ENCODE results near the gene RBFA. TPM values are rescaled to one million over a fixed set of nuclear protein-coding genes. Genes with fewer than 3 reads are reported as not detected.

The RBFA gene
- total and polyA plus RNA-seq, 2 experiments from 2014 or later, result 33.8 to 43.3 TPM

GRCh38 chr18:80044072-80044471 is 9.8 kb downstream of the RBFA start (continued):
- TF ChIP-seq JUNB (IDR thresholded peaks at IDR 0.05; ENCODE audit: unreplicated experiment) (no peak), NANOG (IDR thresholded peaks at IDR 0.05; ENCODE audit: borderline replicate concordance) (no peak), EZH2phosphoT487 (IDR thresholded peaks at IDR 0.05; ENCODE audit: unreplicated experiment) (no peak), ZNF114 (CRISPR knock-in tag; IDR thresholded peaks at IDR 0.05) (no peak)
- TF ChIP-seq, protein P1, sequence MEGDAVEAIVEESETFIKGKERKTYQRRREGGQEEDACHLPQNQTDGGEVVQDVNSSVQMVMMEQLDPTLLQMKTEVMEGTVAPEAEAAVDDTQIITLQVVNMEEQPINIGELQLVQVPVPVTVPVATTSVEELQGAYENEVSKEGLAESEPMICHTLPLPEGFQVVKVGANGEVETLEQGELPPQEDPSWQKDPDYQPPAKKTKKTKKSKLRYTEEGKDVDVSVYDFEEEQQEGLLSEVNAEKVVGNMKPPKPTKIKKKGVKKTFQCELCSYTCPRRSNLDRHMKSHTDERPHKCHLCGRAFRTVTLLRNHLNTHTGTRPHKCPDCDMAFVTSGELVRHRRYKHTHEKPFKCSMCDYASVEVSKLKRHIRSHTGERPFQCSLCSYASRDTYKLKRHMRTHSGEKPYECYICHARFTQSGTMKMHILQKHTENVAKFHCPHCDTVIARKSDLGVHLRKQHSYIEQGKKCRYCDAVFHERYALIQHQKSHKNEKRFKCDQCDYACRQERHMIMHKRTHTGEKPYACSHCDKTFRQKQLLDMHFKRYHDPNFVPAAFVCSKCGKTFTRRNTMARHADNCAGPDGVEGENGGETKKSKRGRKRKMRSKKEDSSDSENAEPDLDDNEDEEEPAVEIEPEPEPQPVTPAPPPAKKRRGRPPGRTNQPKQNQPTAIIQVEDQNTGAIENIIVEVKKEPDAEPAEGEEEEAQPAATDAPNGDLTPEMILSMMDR (conservative IDR thresholded peaks at IDR 0.05; ENCODE audit: low read depth in 2 of 2), result no peak

DNA sequence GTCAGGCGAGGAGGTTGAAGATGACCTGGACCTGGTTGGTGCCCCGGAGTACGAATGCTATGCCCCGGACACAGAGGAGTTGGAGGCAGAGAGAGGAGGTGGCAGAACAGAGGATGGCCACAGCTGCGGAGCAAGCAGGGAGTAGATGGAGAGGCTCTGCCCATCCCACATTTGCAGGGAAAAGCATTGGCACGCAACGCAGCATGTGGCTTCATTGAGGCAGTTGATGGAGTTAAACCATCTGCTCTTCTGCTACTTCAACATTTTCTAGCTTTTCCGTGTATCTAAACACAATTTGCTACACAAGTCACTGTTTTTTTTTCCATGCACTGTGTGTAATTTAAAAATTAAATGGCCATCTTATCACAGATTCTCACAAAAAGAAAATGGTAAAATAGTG is 11.8 kb downstream of the RBFA start:
- no peaks in the 10 kb centered on the region for H3K4me1 Mint-ChIP-seq
- Histone ChIP-seq H2AFZ (no peak overlapping the region), H3K79me2 (replicated peaks; ENCODE audit: insufficient read depth) (peaks cover under 1% of the 10 kb centered on the region), H4K20me1 (replicated peaks; ENCODE audit: insufficient read depth) (no peaks in the 10 kb centered on the region), H3K27ac (ENCODE audit: low read depth) (no peak overlapping the region), H3K36me3 (ENCODE audit: insufficient read depth) (0 out of 2 replicates have a peak, but pooled peaks cover 4% of the 10 kb centered on the region), H3F3A (replicated peaks; ENCODE audit: low read depth) (no peaks in the 10 kb centered on the region), H3K27me3 (ENCODE audit: insufficient read depth) (no peaks in the 10 kb centered on the region), H3K4me2 (no peak overlapping the region), H3K4me1 (ENCODE audit: insufficient read depth) (no peaks in the 10 kb centered on the region), H3K9me2 (ENCODE audit: insufficient read depth) (no peaks in the 10 kb centered on the region), H3K4me3 (no peak overlapping the region)
- peaks cover 30% of the 10 kb centered on the region for H3K9me3 Mint-ChIP-seq
- no peak for DNase-seq (ENCODE audit: low spot score)
- ATAC-seq, result no peak
- H3K27ac Mint-ChIP-seq, result no peak overlapping the region
- peaks cover 9% of the 10 kb centered on the region for H3K27me3 Mint-ChIP-seq (ENCODE audit: insufficient read depth, low read depth, poor library complexity)
- H3K4me3 Mint-ChIP-seq, result no peak overlapping the region
- peaks cover 87% of the 10 kb centered on the region for H3K36me3 Mint-ChIP-seq (ENCODE audit: low read depth)
- TF ChIP-seq JUNB (IDR thresholded peaks at IDR 0.05; ENCODE audit: unreplicated experiment) (no peak), NANOG (IDR thresholded peaks at IDR 0.05; ENCODE audit: borderline replicate concordance) (no peak), STAT1 (IDR thresholded peaks at IDR 0.05; ENCODE audit: unreplicated experiment) (no peak), EZH2 (IDR thresholded peaks at IDR 0.05; ENCODE audit: low read depth, unreplicated experiment) (no peak), ZNF331 (CRISPR knock-in tag; IDR thresholded peaks at IDR 0.05; ENCODE audit: low read depth) (no peak), ZNF114 (CRISPR knock-in tag; IDR thresholded peaks at IDR 0.05) (no peak), CREB1 (CRISPR knock-in tag; IDR thresholded peaks at IDR 0.05; ENCODE audit: low read depth) (no peak), POLR2AphosphoS5 (IDR thresholded peaks at IDR 0.05; ENCODE audit: low read depth) (no peak), EZH2phosphoT487 (IDR thresholded peaks at IDR 0.05; ENCODE audit: unreplicated experiment) (no peak)
- TF ChIP-seq, protein P2, sequence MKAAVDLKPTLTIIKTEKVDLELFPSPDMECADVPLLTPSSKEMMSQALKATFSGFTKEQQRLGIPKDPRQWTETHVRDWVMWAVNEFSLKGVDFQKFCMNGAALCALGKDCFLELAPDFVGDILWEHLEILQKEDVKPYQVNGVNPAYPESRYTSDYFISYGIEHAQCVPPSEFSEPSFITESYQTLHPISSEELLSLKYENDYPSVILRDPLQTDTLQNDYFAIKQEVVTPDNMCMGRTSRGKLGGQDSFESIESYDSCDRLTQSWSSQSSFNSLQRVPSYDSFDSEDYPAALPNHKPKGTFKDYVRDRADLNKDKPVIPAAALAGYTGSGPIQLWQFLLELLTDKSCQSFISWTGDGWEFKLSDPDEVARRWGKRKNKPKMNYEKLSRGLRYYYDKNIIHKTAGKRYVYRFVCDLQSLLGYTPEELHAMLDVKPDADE (IDR thresholded peaks at IDR 0.05), result no peak
- TF ChIP-seq, protein P1 (conservative IDR thresholded peaks at IDR 0.05; ENCODE audit: low read depth in 2 of 2), result no peak
- TF ChIP-seq, protein P3, sequence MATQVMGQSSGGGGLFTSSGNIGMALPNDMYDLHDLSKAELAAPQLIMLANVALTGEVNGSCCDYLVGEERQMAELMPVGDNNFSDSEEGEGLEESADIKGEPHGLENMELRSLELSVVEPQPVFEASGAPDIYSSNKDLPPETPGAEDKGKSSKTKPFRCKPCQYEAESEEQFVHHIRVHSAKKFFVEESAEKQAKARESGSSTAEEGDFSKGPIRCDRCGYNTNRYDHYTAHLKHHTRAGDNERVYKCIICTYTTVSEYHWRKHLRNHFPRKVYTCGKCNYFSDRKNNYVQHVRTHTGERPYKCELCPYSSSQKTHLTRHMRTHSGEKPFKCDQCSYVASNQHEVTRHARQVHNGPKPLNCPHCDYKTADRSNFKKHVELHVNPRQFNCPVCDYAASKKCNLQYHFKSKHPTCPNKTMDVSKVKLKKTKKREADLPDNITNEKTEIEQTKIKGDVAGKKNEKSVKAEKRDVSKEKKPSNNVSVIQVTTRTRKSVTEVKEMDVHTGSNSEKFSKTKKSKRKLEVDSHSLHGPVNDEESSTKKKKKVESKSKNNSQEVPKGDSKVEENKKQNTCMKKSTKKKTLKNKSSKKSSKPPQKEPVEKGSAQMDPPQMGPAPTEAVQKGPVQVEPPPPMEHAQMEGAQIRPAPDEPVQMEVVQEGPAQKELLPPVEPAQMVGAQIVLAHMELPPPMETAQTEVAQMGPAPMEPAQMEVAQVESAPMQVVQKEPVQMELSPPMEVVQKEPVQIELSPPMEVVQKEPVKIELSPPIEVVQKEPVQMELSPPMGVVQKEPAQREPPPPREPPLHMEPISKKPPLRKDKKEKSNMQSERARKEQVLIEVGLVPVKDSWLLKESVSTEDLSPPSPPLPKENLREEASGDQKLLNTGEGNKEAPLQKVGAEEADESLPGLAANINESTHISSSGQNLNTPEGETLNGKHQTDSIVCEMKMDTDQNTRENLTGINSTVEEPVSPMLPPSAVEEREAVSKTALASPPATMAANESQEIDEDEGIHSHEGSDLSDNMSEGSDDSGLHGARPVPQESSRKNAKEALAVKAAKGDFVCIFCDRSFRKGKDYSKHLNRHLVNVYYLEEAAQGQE (IDR thresholded peaks at IDR 0.05; ENCODE audit: unreplicated experiment), result no peak
